ENCODE data around the gene FRA10AC1.

FRA10AC1 gene

GRCh38 chr10:93702210-93703001, at the start of gene FRA10AC1:
Gene FRA10AC1 (minus strand): TSS chr10:93702592. CDS start chr10:93700106, 2,486 bp downstream.
- in situ Hi-C loops (cut with MboI; ENCODE audit: low sequenced_read_pairs) = no loop called here

- in situ Hi-C loops (cut with MboI; ENCODE audit: low sequenced_read_pairs) = no loop called here
Observed at GRCh38 chr10:93751832-93752231, 49.4 kb upstream of the FRA10AC1 start.

GRCh38 chr10:93751124-93751523, 48.7 kb upstream of the FRA10AC1 start:
- in situ Hi-C loops (cut with MboI; ENCODE audit: low sequenced_read_pairs) = no loop called here

- in situ Hi-C loops (cut with MboI; ENCODE audit: low sequenced_read_pairs) = no loop called here
Observed at GRCh38 chr10:93749218-93749799, 46.9 kb upstream of the FRA10AC1 start.

- in situ Hi-C loops (cut with MboI; ENCODE audit: low sequenced_read_pairs) = no loop called here
Observed at GRCh38 chr10:93746844-93747284, 44.5 kb upstream of the FRA10AC1 start.

GRCh38 chr10:93745408-93746065, 43.1 kb upstream of the FRA10AC1 start:
- in situ Hi-C loops (cut with MboI; ENCODE audit: low sequenced_read_pairs) = no loop called here

GRCh38 chr10:93742633-93743349, 40.4 kb upstream of the FRA10AC1 start:
- in situ Hi-C loops (cut with MboI; ENCODE audit: low sequenced_read_pairs) = no loop called here

GRCh38 chr10:93741367-93741766, 39.0 kb upstream of the FRA10AC1 start:
- in situ Hi-C loops (cut with MboI; ENCODE audit: low sequenced_read_pairs) = no loop called here

- in situ Hi-C loops (cut with MboI; ENCODE audit: low sequenced_read_pairs) = no loop called here
Observed at GRCh38 chr10:93726024-93726423, 23.6 kb upstream of the FRA10AC1 start.

GRCh38 chr10:93723153-93723552, 20.8 kb upstream of the FRA10AC1 start:
- in situ Hi-C loops (cut with MboI; ENCODE audit: low sequenced_read_pairs) = no loop called here

- in situ Hi-C loops (cut with MboI; ENCODE audit: low sequenced_read_pairs) = no loop called here
Observed at GRCh38 chr10:93722550-93722949, 20.2 kb upstream of the FRA10AC1 start.

- in situ Hi-C loops (cut with MboI; ENCODE audit: low sequenced_read_pairs) = no loop called here
Observed at GRCh38 chr10:93719901-93720300, 17.5 kb upstream of the FRA10AC1 start.

- in situ Hi-C loops (cut with MboI; ENCODE audit: low sequenced_read_pairs) = no loop called here
Observed at GRCh38 chr10:93718937-93719725, 16.7 kb upstream of the FRA10AC1 start.

- in situ Hi-C loops (cut with MboI; ENCODE audit: low sequenced_read_pairs) = no loop called here
Observed at GRCh38 chr10:93716766-93717165, 14.4 kb upstream of the FRA10AC1 start.

GRCh38 chr10:93715345-93715744, 13.0 kb upstream of the FRA10AC1 start:
- in situ Hi-C loops (cut with MboI; ENCODE audit: low sequenced_read_pairs) = no loop called here

GRCh38 chr10:93712593-93712992, 10.2 kb upstream of the FRA10AC1 start:
- in situ Hi-C loops (cut with MboI; ENCODE audit: low sequenced_read_pairs) = no loop called here

- in situ Hi-C loops (cut with MboI; ENCODE audit: low sequenced_read_pairs) = no loop called here
Observed at GRCh38 chr10:93711891-93712290, 9.5 kb upstream of the FRA10AC1 start.

GRCh38 chr10:93710333-93710909, 8.0 kb upstream of the FRA10AC1 start:
- in situ Hi-C loops (cut with MboI; ENCODE audit: low sequenced_read_pairs) = no loop called here

GRCh38 chr10:93707623-93708022, 5.2 kb upstream of the FRA10AC1 start:
- in situ Hi-C loops (cut with MboI; ENCODE audit: low sequenced_read_pairs) = no loop called here

GRCh38 chr10:93704451-93704850, 2.1 kb upstream of the FRA10AC1 start:
- in situ Hi-C loops (cut with MboI; ENCODE audit: low sequenced_read_pairs) = no loop called here

All from HL-60/S4 treated with phorbol 12-myristate 13-acetate at 8.2 ng/mL for 4 days and 3 days (cell line).